NCI-H1930 (cell line): ENCODE data around the gene OMA1.

Source experiments
- DNase-seq, 2 experiments: peaks; one replicate each; lab custom pipeline; 2025; lab: John Stamatoyannopoulos, UW

The OMA1 gene

DNA sequence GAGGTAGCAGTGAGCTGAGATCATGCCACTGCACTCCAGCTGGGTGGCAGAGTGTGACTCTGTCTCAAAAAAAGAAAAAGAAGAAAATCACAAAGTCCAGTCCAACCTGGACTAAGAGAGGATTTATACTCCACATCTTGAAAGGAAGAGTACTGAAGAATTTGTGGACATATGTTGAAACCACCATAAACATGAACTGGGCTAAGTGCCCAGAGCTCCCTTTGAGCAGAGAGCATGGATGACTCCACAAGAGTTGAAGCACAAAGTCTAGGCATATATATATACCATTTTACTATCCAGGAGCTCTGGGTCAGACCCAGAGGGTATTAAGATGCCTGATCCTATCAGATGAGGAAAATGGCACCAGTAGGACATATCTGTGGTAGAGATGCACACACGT is 86.6 kb downstream of the OMA1 start:
- no peak for DNase-seq

DNA sequence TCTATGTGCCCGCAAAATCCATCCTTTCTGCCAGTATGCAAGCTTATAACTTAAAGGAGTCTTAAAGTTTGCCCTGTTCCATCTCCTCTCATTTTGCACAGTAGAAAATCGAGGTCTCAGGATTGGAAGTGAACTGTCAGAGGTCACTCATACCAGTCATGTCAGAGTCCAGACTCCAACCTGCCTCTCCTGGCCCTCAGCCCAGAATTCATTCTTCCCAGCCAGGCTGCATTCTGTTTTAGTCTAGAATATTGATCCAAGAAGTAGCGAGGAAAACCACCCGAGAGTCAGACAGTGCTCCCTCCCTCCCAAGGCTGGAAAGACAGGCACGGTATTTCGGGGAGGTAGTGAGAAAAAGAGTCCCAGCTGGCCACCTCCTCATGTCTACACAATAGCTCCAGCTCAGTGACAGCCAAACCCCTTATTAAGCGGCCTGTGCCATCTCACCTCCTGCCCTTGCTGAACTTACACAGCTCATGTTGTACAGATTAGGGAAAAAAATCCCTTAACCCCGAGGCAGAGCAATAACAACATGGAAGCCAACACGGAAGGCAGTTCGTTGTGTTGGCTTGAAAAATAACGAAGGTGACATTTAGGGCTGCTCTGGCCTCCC is 89.4 kb downstream of the OMA1 start:
- no peak for DNase-seq

DNA sequence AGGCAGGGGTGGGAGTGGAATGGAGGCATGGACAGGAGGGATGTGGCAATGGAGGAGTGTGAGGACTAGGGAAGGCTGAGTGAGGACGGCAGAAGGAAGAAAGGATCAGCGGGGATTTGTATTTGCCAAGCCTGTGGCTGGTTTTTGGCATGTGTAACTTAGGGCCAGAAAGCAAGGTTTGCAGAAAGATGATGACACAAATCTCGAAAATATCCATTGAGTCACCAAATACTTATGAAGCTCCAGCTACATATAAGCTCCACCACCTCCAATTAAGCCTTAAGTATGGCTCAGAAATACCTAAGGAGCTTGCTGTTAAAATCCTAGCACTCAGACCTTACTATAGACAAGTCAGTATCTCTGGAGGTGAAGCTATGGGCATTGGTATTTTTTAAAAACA is 90.1 kb downstream of the OMA1 start:
- no peak for DNase-seq

DNA sequence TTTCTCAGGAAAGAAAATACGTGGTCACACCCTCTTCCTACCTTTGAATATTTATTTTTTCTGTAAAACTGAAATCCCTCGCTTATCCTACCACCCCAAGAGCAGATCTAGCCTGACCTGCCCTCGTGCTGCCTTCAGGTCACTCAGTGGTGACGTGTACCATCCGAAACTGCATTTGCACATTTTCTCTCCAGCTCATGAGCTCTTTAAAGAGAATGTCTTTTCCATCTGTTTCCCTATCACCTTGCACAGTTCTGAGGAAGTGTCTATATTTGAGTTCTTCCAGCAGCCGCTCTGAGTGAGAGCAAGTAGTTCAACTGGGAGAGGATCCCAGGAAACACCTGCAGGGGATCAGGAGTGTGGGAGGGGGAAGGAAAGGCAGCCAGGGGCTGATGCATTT is 91.7 kb downstream of the OMA1 start:
- DNase-seq, result no peak

DNA sequence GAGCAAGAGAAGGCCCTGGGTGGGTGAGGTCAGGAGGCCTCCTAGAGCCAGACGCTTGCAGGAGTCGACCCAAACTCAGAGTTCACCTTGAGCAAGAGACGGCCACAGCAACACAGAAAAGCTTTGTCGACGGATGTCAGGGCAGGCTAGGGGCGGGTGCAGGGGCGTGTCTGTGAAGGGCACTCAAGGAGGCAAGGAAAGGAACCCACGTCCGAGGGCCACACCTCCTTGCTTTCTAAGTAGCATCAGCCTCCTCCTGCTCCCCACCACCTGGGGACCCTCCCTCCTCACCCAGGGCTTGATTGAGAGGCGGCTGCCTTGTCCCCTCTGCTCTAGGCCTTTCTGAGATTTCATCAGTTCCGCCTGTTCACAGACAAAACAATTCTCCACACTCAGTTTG is 92.1 kb downstream of the OMA1 start:
- DNase-seq, result no peak

DNA sequence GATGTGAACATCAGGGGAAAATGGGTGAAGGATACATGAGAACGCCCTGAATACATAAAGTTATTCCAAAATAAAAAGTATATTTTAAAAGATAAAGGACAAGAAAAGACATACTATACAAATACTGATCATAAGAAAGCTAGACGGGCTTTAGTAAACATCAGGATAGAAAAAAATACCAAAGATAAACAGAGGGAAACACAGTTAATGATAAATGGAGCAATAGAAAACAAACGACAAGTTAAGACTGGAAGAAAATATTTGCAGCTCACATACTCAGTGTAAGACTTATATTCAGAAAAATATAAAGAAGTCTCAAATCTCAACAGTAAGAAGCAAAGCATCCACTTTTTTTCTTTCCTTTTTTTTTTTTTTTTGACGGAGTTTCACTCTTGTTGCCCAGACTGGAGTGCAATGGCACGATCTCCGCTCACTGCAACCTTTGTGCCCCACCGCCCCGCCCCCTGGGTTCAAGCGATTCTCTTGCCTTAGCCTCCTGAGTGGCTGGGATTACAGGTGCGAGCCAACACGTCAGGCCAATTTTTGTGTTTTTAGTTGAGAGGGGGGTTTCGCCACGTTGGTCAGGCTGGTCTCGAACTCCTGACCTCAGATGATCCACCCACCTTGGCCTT is 94.8 kb downstream of the OMA1 start:
- no peak for DNase-seq

DNA sequence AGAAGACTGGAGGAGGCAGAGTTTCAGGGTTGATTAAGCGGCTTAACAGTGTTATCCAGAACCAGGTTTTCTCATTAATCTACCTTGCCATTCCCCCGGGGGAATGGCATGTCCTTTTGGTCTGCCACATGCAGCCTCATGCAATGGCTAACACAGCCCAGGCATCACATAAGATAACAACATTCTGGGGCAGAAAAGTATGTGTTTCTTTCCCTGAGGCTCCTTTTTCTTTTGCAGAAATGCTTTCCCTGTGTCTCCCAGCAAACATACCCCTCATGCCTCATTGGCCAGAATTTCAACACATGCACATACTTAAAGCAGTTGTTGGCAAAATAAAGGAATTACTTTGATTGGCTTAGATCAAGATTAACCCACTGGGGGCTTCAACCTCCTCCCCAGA is 98.6 kb downstream of the OMA1 start:
- DNase-seq, result no peak

DNA sequence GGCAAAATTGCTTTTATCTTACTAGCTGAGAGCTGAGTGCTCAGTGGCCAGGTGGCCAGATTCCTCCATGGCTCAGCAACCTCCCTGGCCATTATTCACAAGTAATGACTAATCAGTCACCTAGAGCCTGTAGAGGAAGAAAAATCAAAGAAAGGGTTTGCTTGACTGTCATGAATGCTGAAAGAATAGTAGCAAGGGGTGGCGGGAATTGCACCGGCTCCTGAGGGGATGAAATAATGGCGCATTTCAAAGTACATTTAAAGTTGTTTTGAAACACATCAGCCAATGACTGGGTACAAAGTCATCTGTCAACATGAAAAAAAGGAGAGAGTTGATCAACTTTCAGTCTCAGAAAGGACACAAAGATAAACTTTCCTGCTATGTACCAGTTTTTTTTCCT is 99.5 kb downstream of the OMA1 start:
- no peak for DNase-seq

DNA sequence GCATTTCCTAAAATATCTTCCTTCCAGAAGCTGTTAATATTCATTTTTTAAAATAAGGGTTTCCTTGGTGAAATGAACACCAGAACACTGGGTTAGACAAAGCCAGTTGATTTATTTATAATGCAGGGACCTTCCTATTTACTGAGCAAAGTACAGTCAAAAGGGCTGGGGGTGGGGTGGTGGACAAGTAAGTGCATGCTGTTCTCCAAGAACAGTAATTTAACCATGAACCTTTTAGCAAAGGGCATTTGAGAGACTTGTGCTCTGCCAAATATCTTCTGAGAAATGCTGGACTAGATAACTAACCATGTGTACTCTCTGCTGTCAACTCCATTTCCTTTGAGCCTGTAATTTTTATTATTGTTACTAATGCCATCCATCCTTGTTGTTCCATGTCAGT is 100.2 kb downstream of the OMA1 start:
- DNase-seq, result no peak

DNA sequence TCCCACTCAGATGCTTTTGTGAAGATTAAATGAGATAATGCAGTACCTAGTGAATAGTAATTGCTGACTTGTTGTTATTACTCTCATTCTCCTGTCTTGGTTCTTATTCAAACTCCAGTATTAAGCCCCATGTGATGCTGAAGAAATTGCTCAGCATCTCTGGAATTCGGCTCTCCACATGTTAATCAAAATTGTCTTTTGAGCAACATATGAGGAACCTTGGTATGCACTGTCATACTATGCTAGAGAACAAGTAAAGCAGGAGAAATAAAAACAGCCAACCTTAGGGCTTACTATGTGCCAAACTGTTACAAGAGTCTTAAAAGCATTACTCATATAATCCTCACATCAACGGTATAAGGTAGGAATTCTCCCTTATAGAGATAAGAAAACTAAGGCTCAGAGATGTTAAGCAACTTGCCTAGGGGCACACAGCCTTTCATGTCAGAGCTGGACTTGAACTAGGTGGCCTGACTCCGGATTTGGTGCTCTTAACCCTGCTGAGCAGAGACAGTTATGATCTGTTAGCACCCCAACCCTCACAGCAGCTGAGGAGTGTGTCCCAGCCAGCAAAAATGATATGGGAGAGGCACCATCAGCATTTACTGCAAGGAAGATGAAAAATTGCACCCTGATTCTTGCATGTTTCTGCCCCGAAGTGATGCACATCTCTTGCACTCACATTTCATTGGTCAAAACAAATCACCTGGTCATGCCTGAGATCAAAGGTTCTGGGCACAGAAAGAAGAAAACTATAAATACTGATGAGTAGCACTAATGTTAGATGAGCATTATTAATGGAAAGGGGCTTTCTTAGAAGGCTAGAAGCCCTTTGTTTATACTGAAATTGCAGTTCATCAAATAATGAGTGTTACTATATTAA is 102.3 kb downstream of the OMA1 start:
- DNase-seq, result no peak

DNA sequence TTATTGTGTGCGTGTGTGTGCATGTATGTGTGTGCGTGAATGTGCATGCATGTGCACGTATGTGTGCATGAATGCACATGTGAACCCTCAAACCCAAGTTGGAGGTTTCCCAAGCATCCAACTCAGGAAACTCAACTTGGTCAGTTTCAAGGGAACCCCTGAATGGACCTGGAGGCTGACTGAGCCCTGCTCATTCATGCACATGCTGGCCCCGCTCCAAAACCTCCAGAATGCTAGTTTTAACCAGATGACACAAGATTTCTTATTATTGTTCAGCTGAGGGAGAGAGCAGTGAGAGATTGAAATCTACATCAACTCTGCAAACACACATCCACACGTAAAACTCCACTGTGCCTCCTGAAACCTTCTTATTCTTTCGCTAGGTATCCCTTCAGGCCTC is 104.4 kb downstream of the OMA1 start:
- DNase-seq, result no peak

DNA sequence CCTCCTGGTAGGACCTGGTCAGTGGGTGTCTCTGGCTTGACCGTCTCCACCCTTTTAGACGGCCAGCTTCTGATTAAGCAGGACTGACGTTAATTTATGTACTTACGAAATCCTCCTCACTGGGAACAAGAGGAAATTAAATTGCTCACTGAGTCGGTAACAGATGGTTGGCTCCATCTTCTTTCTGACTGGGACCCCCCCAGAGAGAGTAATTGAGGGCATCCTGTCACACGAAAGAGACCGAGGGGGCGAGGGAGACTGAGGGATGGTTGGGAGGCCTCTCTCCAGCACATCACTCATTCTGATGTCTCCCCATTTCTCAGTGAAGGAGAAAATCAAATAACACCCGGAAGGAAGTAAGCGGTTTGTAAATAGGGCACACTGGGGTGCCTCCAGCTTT is 104.8 kb downstream of the OMA1 start:
- no peak for DNase-seq

DNA sequence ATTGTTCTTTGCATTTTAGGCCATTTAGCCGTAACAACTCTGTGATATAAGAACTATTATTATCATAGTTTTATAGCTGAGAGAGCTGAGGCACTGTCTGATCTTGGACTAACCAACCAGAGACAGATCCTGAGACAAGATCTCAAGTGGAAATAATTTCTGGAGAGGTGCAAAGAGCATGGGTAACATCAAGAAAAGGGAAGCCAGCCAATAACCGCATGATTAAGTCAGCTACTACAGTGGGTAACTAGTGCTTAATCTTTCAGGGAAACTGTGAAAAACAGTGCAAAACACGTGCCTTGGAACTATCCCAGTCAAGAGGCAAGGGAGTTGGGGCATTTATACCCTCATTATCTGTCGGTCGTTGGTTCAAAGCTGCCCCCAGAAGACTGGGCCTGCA is 105.8 kb downstream of the OMA1 start:
- no peak for DNase-seq

DNA sequence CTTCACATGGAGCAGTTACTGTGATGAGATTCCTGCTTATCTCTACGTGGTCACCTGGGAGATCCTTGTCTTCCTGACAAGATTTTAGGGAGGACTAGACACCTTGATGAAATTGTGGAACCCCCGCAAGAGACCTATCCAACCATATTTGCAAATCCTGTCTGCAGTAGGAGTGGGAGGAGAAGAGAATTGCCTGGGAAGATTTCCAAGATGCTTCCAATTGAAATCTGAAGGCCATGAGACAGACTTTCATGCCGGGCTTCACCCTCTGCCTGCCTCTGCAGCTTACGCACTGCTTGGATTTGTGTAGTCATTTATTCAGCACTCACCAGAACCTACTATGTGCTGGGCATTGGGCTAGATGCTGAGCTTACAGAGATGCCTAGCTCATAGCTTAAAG is 106.6 kb downstream of the OMA1 start:
- DNase-seq, result no peak

DNA sequence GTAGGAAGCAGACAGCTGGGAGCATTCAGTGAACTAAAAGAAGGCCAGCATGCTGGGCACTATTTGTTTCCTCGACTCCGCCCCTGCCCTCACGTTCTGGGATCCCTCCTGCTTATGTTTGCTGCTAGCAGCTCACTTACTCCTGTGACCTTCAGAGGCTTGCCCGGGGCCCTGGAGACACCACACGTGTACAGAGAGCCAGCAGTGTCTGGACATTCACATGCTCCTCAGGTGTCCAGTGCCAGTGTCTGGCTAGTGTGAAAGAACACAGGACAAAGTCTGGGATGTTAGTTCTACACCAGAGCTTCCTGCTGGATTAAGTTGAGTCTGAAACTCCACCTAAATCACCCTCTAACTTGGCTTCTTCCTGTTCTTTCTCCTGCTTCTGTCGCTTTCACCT is 108.1 kb downstream of the OMA1 start:
- no peak for DNase-seq

DNA sequence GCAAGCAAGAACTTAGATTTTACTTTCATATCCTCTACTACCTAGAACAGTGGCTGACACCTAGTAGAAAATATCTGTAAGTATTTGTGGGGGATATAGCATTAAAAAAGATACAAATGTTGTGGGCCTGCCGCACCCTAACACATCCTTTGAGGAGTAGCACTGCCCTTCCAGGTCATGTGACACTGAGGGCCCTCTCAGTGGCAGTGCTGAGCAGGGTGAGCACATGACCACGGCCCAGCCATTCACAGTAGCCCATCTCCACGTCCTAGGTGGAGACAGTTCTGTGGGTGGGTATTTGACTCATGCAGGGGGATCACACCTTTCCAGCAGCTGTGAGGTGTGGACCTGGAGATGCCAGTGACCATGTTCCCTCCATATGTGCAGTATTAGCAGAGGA is 108.9 kb downstream of the OMA1 start:
- DNase-seq, result no peak

DNA sequence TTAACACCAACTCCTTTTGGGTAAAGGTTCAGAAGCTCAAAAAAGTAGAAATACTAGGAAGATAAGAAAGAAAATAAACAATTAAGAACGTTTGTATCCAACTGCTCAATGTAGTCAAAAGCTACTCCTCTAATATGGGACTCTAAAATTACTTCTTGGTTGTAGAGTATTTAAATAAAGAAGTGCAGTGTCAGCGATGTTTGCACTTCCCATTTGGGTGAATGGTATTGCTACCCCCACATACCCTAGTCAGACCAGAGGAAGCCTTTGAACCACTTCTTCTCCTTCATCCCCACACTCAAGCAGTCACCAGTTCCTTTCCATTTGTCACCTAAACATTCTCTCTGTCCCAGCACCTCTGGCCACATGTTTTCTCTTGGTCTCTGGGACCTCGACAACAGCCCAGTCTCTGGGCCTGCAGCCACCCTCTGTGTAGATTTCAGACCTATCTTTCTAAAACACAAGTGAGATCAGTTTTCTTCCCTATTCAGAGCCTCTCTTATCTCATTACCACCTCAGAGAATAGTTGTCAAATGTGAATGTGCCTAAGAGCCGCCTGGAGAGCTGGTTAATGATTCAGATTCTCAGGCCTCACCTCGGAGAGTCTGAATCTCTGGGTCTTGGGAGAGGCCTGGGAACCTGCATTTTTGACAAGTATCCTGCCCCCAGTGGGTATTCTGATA is 109.8 kb downstream of the OMA1 start:
- DNase-seq, result no peak

DNA sequence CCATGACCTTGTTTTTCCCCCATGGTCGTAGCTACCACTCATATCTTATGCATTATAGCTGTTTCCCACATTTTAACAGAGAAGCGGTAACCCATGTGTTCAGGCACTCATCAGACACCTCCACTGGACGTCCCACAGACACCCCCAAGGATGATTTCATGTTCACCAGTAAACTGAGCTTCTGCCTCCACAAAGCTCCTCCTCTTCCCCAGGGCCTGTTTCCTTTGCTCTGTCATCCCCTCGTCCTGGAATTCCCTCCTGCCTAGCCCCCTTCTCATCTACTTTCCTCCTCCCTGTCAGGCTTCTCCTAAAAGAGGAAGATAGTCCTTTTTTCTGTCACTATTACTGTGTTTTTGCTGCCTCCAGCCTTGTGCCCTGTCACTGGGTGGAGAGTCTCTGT is 111.2 kb downstream of the OMA1 start:
- DNase-seq, result no peak

DNA sequence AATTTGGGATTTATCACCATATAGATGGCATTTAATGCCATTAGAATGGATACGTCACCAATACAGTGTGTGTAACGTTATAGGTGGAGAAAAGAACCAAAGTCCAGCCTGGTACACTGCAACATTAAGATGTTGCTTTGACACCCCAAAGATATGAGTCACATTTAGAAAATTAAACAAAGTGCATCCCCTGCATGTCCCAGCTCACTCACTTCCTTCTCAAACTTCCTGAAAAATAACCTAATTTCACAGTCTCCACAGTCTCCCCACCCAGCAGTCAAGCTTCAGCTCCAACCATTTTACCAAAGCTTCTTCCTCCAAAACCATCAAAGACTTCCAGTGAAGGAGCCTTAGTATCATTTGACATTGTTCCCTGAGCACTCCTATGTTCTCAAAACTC is 111.9 kb downstream of the OMA1 start:
- DNase-seq, result no peak

DNA sequence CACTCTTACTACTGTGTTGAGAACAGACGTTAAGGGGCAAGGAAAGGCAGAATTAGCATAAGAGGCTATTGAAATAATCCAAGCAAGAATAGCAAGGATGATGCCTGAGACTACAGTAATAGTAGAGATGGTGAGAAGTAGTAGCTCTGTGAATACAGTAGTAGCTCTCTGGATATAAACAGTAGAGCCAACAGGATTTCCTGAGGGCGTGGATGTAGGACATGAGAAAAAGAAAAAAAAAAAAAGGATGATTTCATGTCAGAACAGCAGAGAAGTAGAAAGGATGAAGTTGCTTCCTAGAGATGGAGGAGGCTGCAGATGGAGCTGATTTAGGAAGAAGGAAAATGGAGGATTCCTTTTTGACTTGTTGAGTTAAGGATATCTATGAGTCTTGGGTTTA is 112.3 kb downstream of the OMA1 start:
- no peak for DNase-seq

DNA sequence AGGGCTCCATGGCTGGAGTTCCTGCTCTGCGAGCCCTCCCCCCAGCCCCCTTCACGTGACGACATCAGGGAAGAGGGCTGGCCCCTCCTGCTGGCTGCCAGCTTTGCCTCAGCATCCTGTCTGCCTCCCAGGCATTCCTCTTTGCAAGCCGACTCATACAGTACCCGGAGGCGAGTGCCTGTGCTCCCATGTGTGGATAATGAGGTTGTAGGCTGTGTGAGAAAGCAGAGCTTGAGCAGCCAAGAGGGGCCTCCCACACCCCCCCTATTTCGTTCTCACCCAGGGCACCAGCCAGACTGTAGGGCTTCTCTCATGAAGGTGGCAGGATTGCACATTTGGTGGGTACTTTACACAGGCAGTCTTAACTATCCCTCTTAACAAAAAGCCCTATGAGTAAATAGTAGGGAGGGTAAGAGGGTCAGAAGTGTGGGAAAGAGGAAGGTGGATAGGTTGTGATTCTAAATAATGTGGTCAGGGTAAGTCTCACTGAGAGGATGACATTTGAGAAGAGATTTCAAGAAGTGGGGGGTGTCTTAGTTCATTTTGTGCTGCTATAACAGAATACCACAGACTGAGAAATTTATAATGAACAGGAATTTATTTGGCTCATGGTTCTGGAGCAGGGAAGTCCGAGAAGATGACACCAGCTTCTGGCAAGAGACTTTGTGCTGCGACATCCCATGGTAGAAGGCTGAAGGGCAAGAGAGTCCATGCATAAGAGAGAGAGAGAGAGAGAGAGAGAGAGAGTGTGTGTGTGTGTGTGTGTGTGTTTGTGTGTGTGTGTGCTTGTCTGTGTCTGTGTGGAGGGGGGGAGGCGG is 113.5 kb downstream of the OMA1 start:
- no peak for DNase-seq
